Vagina (tissue), 2 donors: Measurements from ENCODE around the gene NXPH4. TPM values are rescaled to one million over a fixed set of nuclear protein-coding genes. Genes with fewer than 3 reads are reported as not detected.

ENCODE experiments used
- DNase-seq, 2 donors: peaks; one replicate each; pipeline ENCODE4 v3.0.0-alpha.2; 2017; ENCODE audit errors: extremely low spot score in 2 of 2
- H3K27ac ChIP-seq: fragments of 200-600 bp; sonication (generic); one replicate; pipeline ENCODE4 v1.5.1; 2019
- H3K27me3 ChIP-seq: fragments of 200-600 bp; sonication (generic); one replicate; pipeline ENCODE4 v1.5.1; 2019
- H3K36me3 ChIP-seq, 2 donors: fragments of 200-600 bp; sonication (generic); one replicate each; pipeline ENCODE4 v1.5.1; 2017 to 2019
- H3K4me1 ChIP-seq: fragments of 200-600 bp; sonication (generic); one replicate; pipeline ENCODE4 v1.5.1; 2019
- H3K4me3 ChIP-seq, 2 donors: fragments of 200-600 bp; sonication (generic); 1 replicate in 1 of 2; 2 replicates in 1 of 2; pipeline ENCODE4 v1.5.1; 2016 to 2019
- H3K9me3 ChIP-seq: fragments of 200-600 bp; sonication (generic); one replicate; pipeline ENCODE4 v1.5.1; 2019
- POLR2A ChIP-seq, 2 donors: fragments of 450-650 bp; IDR thresholded peaks; one replicate each; pipeline ENCODE4 v1.6.1; 2017; ENCODE audit warnings: antibody characterized with exemption in 2 of 2, mild to moderate bottlenecking in 2 of 2, moderate library complexity in 2 of 2
- POLR2AphosphoS5 ChIP-seq, 2 donors: sonication (generic); formaldehyde crosslinking; IDR thresholded peaks; one replicate each; pipeline ENCODE4 v1.9.0; 2017; ENCODE audit warnings: antibody characterized with exemption in 2 of 2, mild to moderate bottlenecking in 2 of 2, low read depth in 1 of 2; ENCODE audit not compliant: insufficient read depth in 1 of 2
- intact Hi-C: fragments of 100-400 bp; cut with DNase I; formaldehyde crosslinking; loops from one replicate; pipeline ENCODE4 v1.15.1; 2023
- total RNA-seq: library from RNA; depleted of rRNA; stranded (reverse); fragments of >200 nt; gene quantifications from one replicate; pipeline ENCODE4 v1.2.3, GENCODE V29; 2016
- TF ChIP-seq, protein P1 (sequence below), 3 experiments: fragments of 450-650 bp in 2 of 3; fragments of 200-600 bp in 1 of 3; sonication (generic) in 1 of 3; IDR thresholded peaks; one replicate each; pipeline ENCODE4 v1.5.1; 2017 to 2019; ENCODE audit warnings: antibody characterized with exemption in 3 of 3, mild to moderate bottlenecking in 2 of 3, moderate library complexity in 2 of 3

NXPH4 gene
- total RNA-seq, 1 donor from 2014 or later = 3.2 TPM

DNA sequence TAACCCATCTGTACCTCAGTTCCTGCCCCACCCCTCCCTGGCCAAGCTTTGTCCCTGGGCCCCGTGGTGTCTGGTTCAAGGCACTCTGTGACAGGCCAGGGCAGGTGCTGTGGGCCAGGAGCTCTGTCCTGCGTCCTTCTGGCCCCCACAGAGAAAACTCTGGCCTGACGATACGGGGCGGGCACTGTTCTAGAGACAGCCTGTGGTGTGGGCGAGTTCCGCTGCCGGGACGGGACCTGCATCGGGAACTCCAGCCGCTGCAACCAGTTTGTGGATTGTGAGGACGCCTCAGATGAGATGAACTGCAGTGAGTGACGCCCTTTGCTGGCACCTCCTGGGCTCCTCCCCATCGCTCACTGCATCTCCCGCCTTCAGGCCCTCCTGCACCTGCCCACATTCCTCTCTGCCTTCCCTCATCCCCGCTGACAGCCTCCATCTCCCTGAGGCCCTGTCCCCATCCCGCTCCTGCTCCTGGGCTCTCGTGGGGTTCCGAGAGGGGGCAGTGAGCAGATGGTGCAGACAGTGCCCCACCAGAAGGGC is 22.8 kb upstream of the NXPH4 start:
- intact Hi-C loops = no loop called here
- no peak for DNase-seq
- no peaks in the 10 kb centered on the region for H3K9me3 ChIP-seq
- peaks cover 0 to 94% of the 10 kb centered on the region in 2 donors for H3K36me3 ChIP-seq
- no peaks in the 10 kb centered on the region for H3K27me3 ChIP-seq
- H3K4me3 ChIP-seq = no peak overlapping the region
- no peaks in the 10 kb centered on the region for H3K4me1 ChIP-seq
- TF ChIP-seq, protein P1, sequence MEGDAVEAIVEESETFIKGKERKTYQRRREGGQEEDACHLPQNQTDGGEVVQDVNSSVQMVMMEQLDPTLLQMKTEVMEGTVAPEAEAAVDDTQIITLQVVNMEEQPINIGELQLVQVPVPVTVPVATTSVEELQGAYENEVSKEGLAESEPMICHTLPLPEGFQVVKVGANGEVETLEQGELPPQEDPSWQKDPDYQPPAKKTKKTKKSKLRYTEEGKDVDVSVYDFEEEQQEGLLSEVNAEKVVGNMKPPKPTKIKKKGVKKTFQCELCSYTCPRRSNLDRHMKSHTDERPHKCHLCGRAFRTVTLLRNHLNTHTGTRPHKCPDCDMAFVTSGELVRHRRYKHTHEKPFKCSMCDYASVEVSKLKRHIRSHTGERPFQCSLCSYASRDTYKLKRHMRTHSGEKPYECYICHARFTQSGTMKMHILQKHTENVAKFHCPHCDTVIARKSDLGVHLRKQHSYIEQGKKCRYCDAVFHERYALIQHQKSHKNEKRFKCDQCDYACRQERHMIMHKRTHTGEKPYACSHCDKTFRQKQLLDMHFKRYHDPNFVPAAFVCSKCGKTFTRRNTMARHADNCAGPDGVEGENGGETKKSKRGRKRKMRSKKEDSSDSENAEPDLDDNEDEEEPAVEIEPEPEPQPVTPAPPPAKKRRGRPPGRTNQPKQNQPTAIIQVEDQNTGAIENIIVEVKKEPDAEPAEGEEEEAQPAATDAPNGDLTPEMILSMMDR (IDR thresholded peaks at IDR 0.05) = no peak
- TF ChIP-seq POLR2AphosphoS5 (IDR thresholded peaks at IDR 0.05; ENCODE audit: insufficient read depth in 1 of 2, low read depth in 1 of 2) (no peak), POLR2A (IDR thresholded peaks at IDR 0.05) (no peak)
- no peak overlapping the region for H3K27ac ChIP-seq

- TF ChIP-seq, protein P1 (IDR thresholded peaks at IDR 0.05) = no peak
- intact Hi-C loops = no loop called here
- H3K27me3 ChIP-seq = no peaks in the 10 kb centered on the region
- H3K27ac ChIP-seq = no peak overlapping the region
- H3K4me3 ChIP-seq = no peak overlapping the region
- DNase-seq = no peak
- H3K4me1 ChIP-seq = no peaks in the 10 kb centered on the region
- H3K9me3 ChIP-seq = no peaks in the 10 kb centered on the region
- H3K36me3 ChIP-seq = peaks cover 0 to 94% of the 10 kb centered on the region in 2 donors
Observed at GRCh38 chr12:57194253-57194652, 22.3 kb upstream of the NXPH4 start.

GRCh38 chr12:57195186-57195585 is 21.4 kb upstream of the NXPH4 start:
- H3K4me1 ChIP-seq = no peaks in the 10 kb centered on the region
- TF ChIP-seq POLR2A (IDR thresholded peaks at IDR 0.05) = no peak
- TF ChIP-seq, protein P1 (IDR thresholded peaks at IDR 0.05) = no peak
- TF ChIP-seq POLR2AphosphoS5 (IDR thresholded peaks at IDR 0.05; ENCODE audit: insufficient read depth in 1 of 2, low read depth in 1 of 2) = no peak
- peaks cover 0 to 99% of the 10 kb centered on the region in 2 donors for H3K36me3 ChIP-seq
- no peaks in the 10 kb centered on the region for H3K9me3 ChIP-seq
- H3K4me3 ChIP-seq = no peak overlapping the region
- H3K27me3 ChIP-seq = no peaks in the 10 kb centered on the region
- intact Hi-C loops = no loop called here
- no peak for DNase-seq
- no peak overlapping the region for H3K27ac ChIP-seq

DNA sequence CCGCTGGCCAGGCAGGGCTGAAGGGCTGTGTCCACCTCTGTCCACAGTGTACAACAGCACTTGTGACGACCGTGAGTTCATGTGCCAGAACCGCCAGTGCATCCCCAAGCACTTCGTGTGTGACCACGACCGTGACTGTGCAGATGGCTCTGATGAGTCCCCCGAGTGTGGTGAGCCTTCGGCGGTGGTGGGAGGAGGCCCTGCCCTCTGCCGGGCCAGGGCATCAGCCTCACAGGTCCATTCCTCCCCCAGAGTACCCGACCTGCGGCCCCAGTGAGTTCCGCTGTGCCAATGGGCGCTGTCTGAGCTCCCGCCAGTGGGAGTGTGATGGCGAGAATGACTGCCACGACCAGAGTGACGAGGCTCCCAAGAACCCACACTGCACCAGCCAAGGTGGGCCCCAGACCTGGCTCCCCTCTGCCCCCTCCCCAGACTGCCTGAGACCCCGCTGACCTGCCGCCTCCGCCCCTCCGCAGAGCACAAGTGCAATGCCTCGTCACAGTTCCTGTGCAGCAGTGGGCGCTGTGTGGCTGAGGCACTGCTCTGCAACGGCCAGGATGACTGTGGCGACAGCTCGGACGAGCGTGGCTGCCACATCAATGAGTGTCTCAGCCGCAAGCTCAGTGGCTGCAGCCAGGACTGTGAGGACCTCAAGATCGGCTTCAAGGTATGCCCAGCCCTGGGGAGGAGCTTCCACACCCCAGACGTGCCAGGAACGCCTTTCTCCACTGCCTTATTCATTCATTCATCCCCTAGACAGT is 20.8 kb upstream of the NXPH4 start:
- intact Hi-C loops = no loop called here
- peaks cover 0 to 100% of the 10 kb centered on the region in 2 donors for H3K36me3 ChIP-seq

More for the DNA sequence above, 20.8 kb upstream of the NXPH4 start:
- no peaks in the 10 kb centered on the region for H3K4me1 ChIP-seq
- H3K27me3 ChIP-seq = no peaks in the 10 kb centered on the region
- H3K4me3 ChIP-seq = no peak overlapping the region
- DNase-seq = no peak
- TF ChIP-seq POLR2AphosphoS5 (IDR thresholded peaks at IDR 0.05; ENCODE audit: insufficient read depth in 1 of 2, low read depth in 1 of 2) (no peak), POLR2A (IDR thresholded peaks at IDR 0.05) (no peak)
- TF ChIP-seq, protein P1 (IDR thresholded peaks at IDR 0.05) = no peak
- H3K27ac ChIP-seq = no peak overlapping the region
- no peaks in the 10 kb centered on the region for H3K9me3 ChIP-seq
